Measurements from ENCODE around the gene COL4A2. TPM values are rescaled to one million over a fixed set of nuclear protein-coding genes. Genes with fewer than 3 reads are reported as not detected.

The COL4A2 gene
- total and polyA plus RNA-seq, 2 donors: 465 to 488 TPM

GRCh38 chr13:110398564-110399507, 91.8 kb downstream of the COL4A2 start:
- H3K4me1 ChIP-seq (ENCODE audit: insufficient read depth): no peaks in the 10 kb centered on the region
- no peak for DNase-seq (ENCODE audit: extremely low spot score)
- H3K27ac ChIP-seq (ENCODE audit: low read depth): no peak overlapping the region
- no peaks in the 10 kb centered on the region for H3K36me3 ChIP-seq (ENCODE audit: insufficient read depth)
- H3K4me3 ChIP-seq (ENCODE audit: low read depth, low read length): no peak overlapping the region
- 68% methylated on average over 7 of the region's 7 CpGs for WGBS

- H3K36me3 ChIP-seq (ENCODE audit: insufficient read depth): no peaks in the 10 kb centered on the region
- H3K27ac ChIP-seq (ENCODE audit: low read depth): no peak overlapping the region
- no peaks in the 10 kb centered on the region for H3K4me1 ChIP-seq (ENCODE audit: insufficient read depth)
- DNase-seq (ENCODE audit: extremely low spot score): no peak
- no peak overlapping the region for H3K4me3 ChIP-seq (ENCODE audit: low read depth, low read length)
- 51% methylated on average over 2 of the region's 2 CpGs for WGBS
Measured at GRCh38 chr13:110399801-110400200, 92.7 kb downstream of the COL4A2 start.

GRCh38 chr13:110400786-110401533, 93.9 kb downstream of the COL4A2 start:
- no peak for DNase-seq (ENCODE audit: extremely low spot score)
- Histone ChIP-seq H3K4me3 (ENCODE audit: low read depth, low read length) (no peak overlapping the region), H3K4me1 (ENCODE audit: insufficient read depth) (no peaks in the 10 kb centered on the region), H3K27ac (ENCODE audit: low read depth) (no peak overlapping the region), H3K36me3 (ENCODE audit: insufficient read depth) (no peaks in the 10 kb centered on the region)
- 58% methylated on average over 3 of the region's 3 CpGs for WGBS

- no peak for DNase-seq (ENCODE audit: extremely low spot score)
- Histone ChIP-seq H3K36me3 (ENCODE audit: insufficient read depth) (no peaks in the 10 kb centered on the region), H3K4me1 (ENCODE audit: insufficient read depth) (no peaks in the 10 kb centered on the region), H3K4me3 (ENCODE audit: low read depth, low read length) (no peak overlapping the region), H3K27ac (ENCODE audit: low read depth) (no peak overlapping the region)
- WGBS: 96% methylated on average over 9 of the region's 9 CpGs
Measured at GRCh38 chr13:110402299-110403069, 95.4 kb downstream of the COL4A2 start.

GRCh38 chr13:110403315-110403714, 96.2 kb downstream of the COL4A2 start:
- WGBS: 98% methylated on average over 1 of the region's 1 CpG
- no peak overlapping the region for H3K4me3 ChIP-seq (ENCODE audit: low read depth, low read length)
- DNase-seq (ENCODE audit: extremely low spot score): no peak
- no peaks in the 10 kb centered on the region for H3K4me1 ChIP-seq (ENCODE audit: insufficient read depth)
- H3K27ac ChIP-seq (ENCODE audit: low read depth): no peak overlapping the region
- H3K36me3 ChIP-seq (ENCODE audit: insufficient read depth): no peaks in the 10 kb centered on the region

- no peak overlapping the region for H3K4me3 ChIP-seq (ENCODE audit: low read depth, low read length)
- H3K27ac ChIP-seq (ENCODE audit: low read depth): no peak overlapping the region
- H3K36me3 ChIP-seq (ENCODE audit: insufficient read depth): no peaks in the 10 kb centered on the region
- WGBS: 70% methylated on average over 2 of the region's 2 CpGs
- H3K4me1 ChIP-seq (ENCODE audit: insufficient read depth): no peaks in the 10 kb centered on the region
- DNase-seq (ENCODE audit: extremely low spot score): no peak
Measured at GRCh38 chr13:110403721-110404120, 96.6 kb downstream of the COL4A2 start.

GRCh38 chr13:110404321-110404720, 97.2 kb downstream of the COL4A2 start:
- DNase-seq (ENCODE audit: extremely low spot score): no peak
- H3K4me1 ChIP-seq (ENCODE audit: insufficient read depth): no peaks in the 10 kb centered on the region
- WGBS: 97% methylated on average over 4 of the region's 4 CpGs
- no peaks in the 10 kb centered on the region for H3K36me3 ChIP-seq (ENCODE audit: insufficient read depth)
- H3K27ac ChIP-seq (ENCODE audit: low read depth): no peak overlapping the region
- no peak overlapping the region for H3K4me3 ChIP-seq (ENCODE audit: low read depth, low read length)

- H3K4me3 ChIP-seq (ENCODE audit: low read depth, low read length): no peak overlapping the region
- no peak for DNase-seq (ENCODE audit: extremely low spot score)
- 56% methylated on average over 12 of the region's 12 CpGs for WGBS
- H3K27ac ChIP-seq (ENCODE audit: low read depth): no peak overlapping the region
- H3K36me3 ChIP-seq (ENCODE audit: insufficient read depth): no peaks in the 10 kb centered on the region
- no peaks in the 10 kb centered on the region for H3K4me1 ChIP-seq (ENCODE audit: insufficient read depth)
Measured at GRCh38 chr13:110405597-110406450, 98.7 kb downstream of the COL4A2 start.

GRCh38 chr13:110407021-110407420, 99.9 kb downstream of the COL4A2 start:
- Histone ChIP-seq H3K4me3 (ENCODE audit: low read depth, low read length) (no peak overlapping the region), H3K27ac (ENCODE audit: low read depth) (no peak overlapping the region), H3K4me1 (ENCODE audit: insufficient read depth) (no peaks in the 10 kb centered on the region), H3K36me3 (ENCODE audit: insufficient read depth) (no peaks in the 10 kb centered on the region)
- no peak for DNase-seq (ENCODE audit: extremely low spot score)
- WGBS: 84% methylated on average over 14 of the region's 14 CpGs

- 39% methylated on average over 9 of the region's 9 CpGs for WGBS
- Histone ChIP-seq H3K4me1 (ENCODE audit: insufficient read depth) (no peaks in the 10 kb centered on the region), H3K36me3 (ENCODE audit: insufficient read depth) (no peaks in the 10 kb centered on the region), H3K27ac (ENCODE audit: low read depth) (no peak overlapping the region), H3K4me3 (ENCODE audit: low read depth, low read length) (no peak overlapping the region)
- no peak for DNase-seq (ENCODE audit: extremely low spot score)
Measured at GRCh38 chr13:110407531-110407930, 100.4 kb downstream of the COL4A2 start.

GRCh38 chr13:110408286-110408685, 101.2 kb downstream of the COL4A2 start:
- 85% methylated on average over 12 of the region's 12 CpGs for WGBS
- Histone ChIP-seq H3K36me3 (ENCODE audit: insufficient read depth) (no peaks in the 10 kb centered on the region), H3K4me3 (ENCODE audit: low read depth, low read length) (no peak overlapping the region), H3K27ac (ENCODE audit: low read depth) (no peak overlapping the region), H3K4me1 (ENCODE audit: insufficient read depth) (no peaks in the 10 kb centered on the region)
- no peak for DNase-seq (ENCODE audit: extremely low spot score)

- 62% methylated on average over 13 of the region's 13 CpGs for WGBS
- DNase-seq (ENCODE audit: extremely low spot score): no peak
- H3K36me3 ChIP-seq (ENCODE audit: insufficient read depth): no peaks in the 10 kb centered on the region
- H3K4me3 ChIP-seq (ENCODE audit: low read depth, low read length): no peak overlapping the region
- no peak overlapping the region for H3K27ac ChIP-seq (ENCODE audit: low read depth)
- H3K4me1 ChIP-seq (ENCODE audit: insufficient read depth): no peaks in the 10 kb centered on the region
Measured at GRCh38 chr13:110409581-110409992, 102.5 kb downstream of the COL4A2 start.

GRCh38 chr13:110410000-110410399, 102.9 kb downstream of the COL4A2 start:
- no peaks in the 10 kb centered on the region for H3K4me1 ChIP-seq (ENCODE audit: insufficient read depth)
- H3K36me3 ChIP-seq (ENCODE audit: insufficient read depth): no peaks in the 10 kb centered on the region
- H3K4me3 ChIP-seq (ENCODE audit: low read depth, low read length): no peak overlapping the region
- no peak for DNase-seq (ENCODE audit: extremely low spot score)
- WGBS: 82% methylated on average over 10 of the region's 10 CpGs
- H3K27ac ChIP-seq (ENCODE audit: low read depth): no peak overlapping the region

Data from urinary bladder (tissue), 4 donors.